ENCODE data around the gene SLC9A3.

GRCh38 chr5:483011-483410, 41.2 kb downstream of the SLC9A3 start:
- TF ChIP-seq HNF4A (CRISPR knock-in tag; IDR thresholded peaks at IDR 0.05) (no peak), POLR2AphosphoS5 (IDR thresholded peaks at IDR 0.05; ENCODE audit: low read depth, low read length) (no peak), MTA1 (CRISPR knock-in tag; IDR thresholded peaks at IDR 0.05; ENCODE audit: borderline replicate concordance) (no peak), HNRNPLL (IDR thresholded peaks at IDR 0.05; ENCODE audit: low read depth, low read length, poor library complexity, severe bottlenecking) (no peak), ZSCAN29 (CRISPR knock-in tag; conservative IDR thresholded peaks at IDR 0.05) (no peak), POLR2A (IDR thresholded peaks at IDR 0.05; ENCODE audit: insufficient read depth in 1 of 2, low read depth in 2 of 2, low read length in 2 of 2) (no peak), EZH2 (conservative IDR thresholded peaks at IDR 0.05; ENCODE audit: low read depth, low read length) (no peak)

Measured in HepG2 (cell line).